ENCODE data around the gene CCDC178.

DNA sequence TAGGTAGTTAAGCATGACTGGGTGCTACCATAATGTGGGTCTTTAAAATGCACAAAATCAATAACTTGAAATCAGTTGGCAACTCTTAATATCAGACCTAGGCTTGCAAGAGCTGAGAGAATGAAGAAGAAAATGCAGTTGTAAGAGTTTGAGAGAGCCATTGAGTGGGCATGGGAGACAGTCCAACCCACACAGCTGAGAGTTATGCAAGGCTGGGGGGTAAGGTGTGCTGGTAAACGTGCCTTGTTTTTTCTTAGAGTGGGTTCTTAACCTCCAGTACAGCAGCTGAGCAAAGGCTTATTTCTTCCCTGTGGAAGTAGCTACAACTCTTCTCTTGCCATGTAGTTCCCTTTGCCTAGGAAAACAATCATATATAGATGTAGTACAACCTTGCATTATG lies 20.2 kb upstream of the CCDC178 start:
- TF ChIP-seq YY1 (IDR thresholded peaks at IDR 0.05; ENCODE audit: insufficient read depth, insufficient read length) (no peak), ZNF274 (IDR thresholded peaks at IDR 0.05; ENCODE audit: low read depth, low read length) (no peak)
